Body of pancreas (tissue), 4 donors: ENCODE results near the gene WBP1L. TPM values are rescaled to one million over a fixed set of nuclear protein-coding genes. Genes with fewer than 3 reads are reported as not detected.
"Not testable (repeated sequence)": the region's sequence is repeated elsewhere in the genome, so short reads cannot be mapped to it uniquely, and the experiment has no call there.

Source experiments
- ATAC-seq: fragments of 150-250 bp; one replicate; pipeline ENCODE4 v1.9.1; 2016
- DNase-seq, 4 donors: peaks; one replicate each; pipeline ENCODE4 v3.0.0-alpha.2; 2019
- H3K27ac ChIP-seq, 4 donors: fragments of 200-600 bp; sonication (generic); 1 replicate in 3 of 4; 2 replicates in 1 of 4; pipeline versions ENCODE4 v1.5.1 to v1.6.1; 2016 to 2019; ENCODE audit warnings: mild to moderate bottlenecking in 1 of 4, mixed read lengths in 1 of 4, moderate library complexity in 1 of 4
- H3K27me3 ChIP-seq, 2 donors: fragments of 200-600 bp; sonication (generic); one replicate each; pipeline ENCODE4 v1.6.0; 2016; ENCODE audit warnings: mild to moderate bottlenecking in 1 of 2
- H3K36me3 ChIP-seq, 2 donors: fragments of 200-600 bp; sonication (generic); replicated peaks in 1 of 2; 2 replicates each; pipeline ENCODE4 v1.5.1; 2016; ENCODE audit warnings: low read depth in 2 of 2; ENCODE audit not compliant: insufficient read depth in 1 of 2
- H3K4me1 ChIP-seq: fragments of 200-600 bp; sonication (generic); one replicate; pipeline ENCODE4 v1.6.0; 2016
- H3K4me3 ChIP-seq, 2 donors: fragments of 200-600 bp; sonication (generic); 1 replicate in 1 of 2; 2 replicates in 1 of 2; pipeline ENCODE4 v1.5.1; 2016 to 2019
- H3K9me3 ChIP-seq, 3 donors: fragments of 200-600 bp; sonication (generic); 1 replicate in 2 of 3; 2 replicates in 1 of 3; pipeline ENCODE4 v1.5.1; 2016
- POLR2A ChIP-seq, 3 donors: fragments of 450-650 bp; IDR thresholded peaks; one replicate each; pipeline ENCODE4 v1.6.1; 2016; ENCODE audit warnings: antibody characterized with exemption in 3 of 3, mild to moderate bottlenecking in 2 of 3
- WGBS, 2 donors: methylation state at CpG; one replicate each; pipeline ENCODE4 v1.1.5; 2017; 5-methylcytosine and 5-hydroxymethylcytosine counted together
- intact Hi-C: fragments of 100-400 bp; cut with DNase I; formaldehyde crosslinking; loops from one replicate; pipeline ENCODE4 v1.15.1; 2023
- total RNA-seq, 2 donors: library from RNA; depleted of rRNA; stranded (reverse); fragments of >200 nt; gene quantifications; one replicate each; pipeline ENCODE4 v1.1.0, GENCODE V29; 2016
- TF ChIP-seq, protein P1 (sequence below), 7 experiments: fragments of 450-650 bp in 4 of 7; fragments of 200-600 bp in 3 of 7; sonication (generic) in 3 of 7; IDR thresholded peaks; one replicate each; pipeline ENCODE4 v1.5.1; 2016 to 2019; ENCODE audit warnings: antibody characterized with exemption in 7 of 7

The WBP1L gene
- total RNA-seq, 2 donors from 2014 or later: 30.6 to 55.4 TPM

DNA sequence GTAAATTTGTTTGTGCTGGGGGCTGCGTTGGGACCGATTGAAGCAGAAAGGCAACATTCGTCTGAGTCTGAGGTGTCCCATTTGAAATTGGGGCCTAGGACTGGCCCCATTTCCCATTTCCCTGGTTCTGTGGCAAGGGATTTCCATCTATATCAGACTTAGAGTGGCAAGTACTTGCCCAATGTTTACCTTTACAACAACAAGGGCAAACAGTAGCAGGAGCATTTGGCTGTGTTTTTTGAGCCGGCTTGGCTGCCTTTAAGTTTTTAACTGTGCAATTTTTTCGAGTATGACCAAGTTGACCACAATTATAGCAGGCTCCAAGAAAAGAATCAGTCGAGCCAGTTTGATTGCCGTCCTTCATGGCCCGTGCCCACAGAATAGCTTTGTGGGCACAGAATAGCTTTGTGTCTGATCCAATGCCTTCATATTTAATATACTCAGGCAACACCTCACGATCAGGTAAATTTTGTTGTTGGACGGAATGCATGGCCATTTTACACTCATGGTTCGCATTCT, 98.1 kb downstream of the WBP1L start:
- DNase-seq (no peak), ATAC-seq (no peak)
- WGBS, 2 donors: 58 to 63% methylated on average over 11 of the region's 11 CpGs
- peaks cover 15% of the 10 kb centered on the region for H3K4me1 ChIP-seq
- no peak for TF ChIP-seq POLR2A (IDR thresholded peaks at IDR 0.05)
- TF ChIP-seq, protein P1, sequence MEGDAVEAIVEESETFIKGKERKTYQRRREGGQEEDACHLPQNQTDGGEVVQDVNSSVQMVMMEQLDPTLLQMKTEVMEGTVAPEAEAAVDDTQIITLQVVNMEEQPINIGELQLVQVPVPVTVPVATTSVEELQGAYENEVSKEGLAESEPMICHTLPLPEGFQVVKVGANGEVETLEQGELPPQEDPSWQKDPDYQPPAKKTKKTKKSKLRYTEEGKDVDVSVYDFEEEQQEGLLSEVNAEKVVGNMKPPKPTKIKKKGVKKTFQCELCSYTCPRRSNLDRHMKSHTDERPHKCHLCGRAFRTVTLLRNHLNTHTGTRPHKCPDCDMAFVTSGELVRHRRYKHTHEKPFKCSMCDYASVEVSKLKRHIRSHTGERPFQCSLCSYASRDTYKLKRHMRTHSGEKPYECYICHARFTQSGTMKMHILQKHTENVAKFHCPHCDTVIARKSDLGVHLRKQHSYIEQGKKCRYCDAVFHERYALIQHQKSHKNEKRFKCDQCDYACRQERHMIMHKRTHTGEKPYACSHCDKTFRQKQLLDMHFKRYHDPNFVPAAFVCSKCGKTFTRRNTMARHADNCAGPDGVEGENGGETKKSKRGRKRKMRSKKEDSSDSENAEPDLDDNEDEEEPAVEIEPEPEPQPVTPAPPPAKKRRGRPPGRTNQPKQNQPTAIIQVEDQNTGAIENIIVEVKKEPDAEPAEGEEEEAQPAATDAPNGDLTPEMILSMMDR (IDR thresholded peaks at IDR 0.05): no peak
- no peaks in the 10 kb centered on the region for H3K36me3 ChIP-seq
- H3K9me3 ChIP-seq: no peaks in the 10 kb centered on the region
- no peak overlapping the region for H3K4me3 ChIP-seq
- H3K27me3 ChIP-seq: no peaks in the 10 kb centered on the region
- intact Hi-C loops: no loop called here
- H3K27ac ChIP-seq: no peak overlapping the region

DNA sequence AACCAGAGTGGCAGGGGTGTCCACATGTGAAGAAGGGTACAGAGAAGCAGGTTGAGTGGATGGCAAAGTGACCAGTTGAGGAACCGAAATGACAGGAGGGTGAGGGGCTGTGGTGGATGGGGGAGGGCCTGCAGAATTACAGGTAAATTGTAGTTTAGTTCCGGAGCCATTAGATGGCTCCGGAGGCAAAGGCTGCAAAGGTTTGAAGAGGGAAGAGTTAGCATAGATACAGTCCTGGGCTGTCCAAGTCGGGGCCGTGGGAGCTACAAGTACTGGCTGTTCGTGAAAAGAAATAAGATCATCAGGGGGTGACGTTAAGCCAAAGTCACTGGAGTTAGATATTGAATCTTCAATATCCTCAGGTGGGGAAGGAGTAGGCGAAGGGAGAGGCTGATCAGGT, 99.4 kb downstream of the WBP1L start:
- H3K27me3 ChIP-seq, H3K36me3 ChIP-seq, H3K27ac ChIP-seq, H3K4me3 ChIP-seq, ATAC-seq, H3K9me3 ChIP-seq, intact Hi-C loops, DNase-seq, H3K4me1 ChIP-seq: not testable (repeated sequence)
- WGBS, 2 donors: 69 to 72% methylated on average over 8 of the region's 8 CpGs

DNA sequence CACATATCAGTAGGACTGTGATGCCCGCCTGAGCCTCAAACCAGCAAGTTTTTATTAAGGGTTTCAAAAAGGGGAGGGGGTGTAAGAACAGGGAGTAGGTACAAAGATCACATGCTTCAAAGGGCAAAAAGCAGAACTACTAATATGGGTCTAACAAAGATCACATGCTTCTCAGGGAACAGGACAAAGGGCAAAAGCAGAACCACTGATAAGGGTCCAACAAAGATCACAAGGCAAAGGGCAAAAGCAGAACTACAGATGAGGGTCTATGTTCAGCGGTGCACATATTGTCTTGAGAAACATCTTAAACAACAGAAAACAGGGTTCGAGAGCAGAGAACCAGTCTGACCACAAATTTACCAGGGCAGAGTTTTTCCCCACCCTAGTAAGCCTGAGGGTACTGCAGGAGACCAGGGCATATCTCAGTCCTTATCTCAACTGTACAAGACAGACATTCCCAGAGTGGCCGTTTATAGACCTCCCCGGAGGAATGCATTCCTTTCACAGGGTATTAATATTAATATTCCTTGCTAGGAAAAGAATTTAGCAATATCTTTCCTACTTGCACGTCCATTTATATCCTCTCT, 100.5 kb downstream of the WBP1L start:
- 83 to 85% methylated on average over 6 of the region's 6 CpGs for WGBS, 2 donors

DNA sequence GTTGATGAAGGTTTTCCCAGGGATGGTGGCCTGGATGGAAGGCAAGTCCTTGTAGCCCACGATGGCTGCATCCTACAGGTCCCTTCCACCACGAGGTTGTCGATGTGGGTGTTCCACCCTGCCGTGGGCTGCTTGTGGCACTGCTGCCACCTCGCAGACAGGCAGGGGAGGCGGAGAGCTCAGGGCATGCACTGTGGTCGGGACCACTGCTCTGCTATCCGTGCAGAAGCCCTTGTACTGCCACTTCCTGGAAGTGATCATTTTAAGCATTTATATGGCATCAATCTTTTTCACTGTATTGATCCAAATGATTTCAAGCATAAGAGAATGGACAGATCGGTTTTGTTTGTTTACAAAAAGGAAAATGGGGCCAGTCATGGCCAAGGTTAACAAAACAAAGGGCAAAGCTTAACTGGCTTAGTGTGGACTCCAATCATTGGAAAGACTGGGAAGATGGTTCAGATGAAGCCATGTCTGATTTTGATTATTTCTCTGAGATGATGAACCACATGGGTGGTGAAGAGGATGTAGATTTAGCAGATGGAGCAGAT, 101.7 kb downstream of the WBP1L start:
- intact Hi-C loops: no loop called here
- DNase-seq (no peak), ATAC-seq (no peak)
- no peaks in the 10 kb centered on the region for H3K36me3 ChIP-seq
- H3K9me3 ChIP-seq: no peaks in the 10 kb centered on the region
- H3K4me3 ChIP-seq: no peak overlapping the region
- no peaks in the 10 kb centered on the region for H3K27me3 ChIP-seq
- TF ChIP-seq, protein P1 (IDR thresholded peaks at IDR 0.05): no peak
- TF ChIP-seq POLR2A (IDR thresholded peaks at IDR 0.05): no peak
- H3K4me1 ChIP-seq: peaks cover 5% of the 10 kb centered on the region
- 73 to 75% methylated on average over 8 to 9 of the region's 9 CpGs for WGBS, 2 donors
- H3K27ac ChIP-seq: no peak overlapping the region

More for the DNA sequence above, 100.5 kb downstream of the WBP1L start:
- H3K4me1 ChIP-seq, H3K4me3 ChIP-seq, H3K36me3 ChIP-seq, DNase-seq, H3K27me3 ChIP-seq, H3K27ac ChIP-seq, intact Hi-C loops, H3K9me3 ChIP-seq, ATAC-seq: not testable (repeated sequence)

DNA sequence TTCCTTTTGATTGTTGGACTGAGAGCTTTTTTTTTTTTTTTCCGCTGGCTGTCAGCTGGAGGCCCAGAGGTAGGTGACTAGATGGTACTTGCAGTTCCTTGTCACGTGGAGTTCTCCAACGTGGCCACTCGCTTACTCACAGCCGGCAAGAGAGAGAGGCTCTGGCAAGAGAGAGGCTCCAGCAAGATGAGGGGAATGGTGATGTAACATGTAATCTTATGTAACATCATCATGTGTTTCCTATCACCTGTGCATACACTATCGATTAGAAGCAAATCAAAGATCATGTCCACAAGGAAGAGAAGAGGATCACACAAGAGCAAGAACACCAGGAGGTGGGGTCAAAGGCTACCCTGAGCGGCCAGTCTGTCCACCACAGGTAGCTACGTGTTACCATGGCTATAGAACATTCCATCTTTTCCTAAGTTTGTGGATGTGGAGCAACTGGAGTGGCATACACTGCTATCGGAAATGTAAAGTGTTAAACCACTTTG, 106.3 kb downstream of the WBP1L start:
- no peaks in the 10 kb centered on the region for H3K27me3 ChIP-seq
- no peak for DNase-seq
- intact Hi-C loops: no loop called here
- no peak for ATAC-seq
- H3K36me3 ChIP-seq: no peaks in the 10 kb centered on the region
- 66 to 72% methylated on average over 9 of the region's 9 CpGs for WGBS, 2 donors
- no peaks in the 10 kb centered on the region for H3K9me3 ChIP-seq
- H3K4me3 ChIP-seq: no peak overlapping the region
- H3K27ac ChIP-seq: no peak overlapping the region
- peaks cover 2% of the 10 kb centered on the region for H3K4me1 ChIP-seq
- TF ChIP-seq, protein P1 (IDR thresholded peaks at IDR 0.05): no peak
- TF ChIP-seq POLR2A (IDR thresholded peaks at IDR 0.05): no peak

DNA sequence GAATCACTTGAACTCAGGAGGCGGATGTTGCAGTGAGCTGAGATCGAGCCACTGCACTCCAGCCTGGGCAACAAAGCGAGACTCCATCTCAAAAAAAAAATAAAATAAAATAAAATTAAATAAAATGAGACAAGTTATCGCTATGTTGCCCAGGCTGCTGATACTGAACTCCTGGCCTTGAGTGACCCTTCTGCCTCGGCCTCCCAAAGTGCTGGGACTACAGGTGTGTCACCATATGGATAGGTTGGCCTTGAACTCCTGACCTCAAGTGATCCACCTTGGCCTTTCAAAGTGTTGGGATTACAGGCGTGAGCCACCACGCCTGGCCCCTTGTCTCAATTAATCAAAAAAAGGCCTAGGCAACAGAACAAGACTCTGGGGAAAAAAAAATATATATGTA, 109.5 kb downstream of the WBP1L start:
- H3K36me3 ChIP-seq, H3K4me3 ChIP-seq, H3K27ac ChIP-seq, H3K9me3 ChIP-seq, ATAC-seq, H3K27me3 ChIP-seq, intact Hi-C loops, DNase-seq: not testable (repeated sequence)
- H3K4me1 ChIP-seq: peaks cover 13% of the 10 kb centered on the region
- WGBS, 2 donors: 78 to 84% methylated on average over 7 of the region's 7 CpGs

DNA sequence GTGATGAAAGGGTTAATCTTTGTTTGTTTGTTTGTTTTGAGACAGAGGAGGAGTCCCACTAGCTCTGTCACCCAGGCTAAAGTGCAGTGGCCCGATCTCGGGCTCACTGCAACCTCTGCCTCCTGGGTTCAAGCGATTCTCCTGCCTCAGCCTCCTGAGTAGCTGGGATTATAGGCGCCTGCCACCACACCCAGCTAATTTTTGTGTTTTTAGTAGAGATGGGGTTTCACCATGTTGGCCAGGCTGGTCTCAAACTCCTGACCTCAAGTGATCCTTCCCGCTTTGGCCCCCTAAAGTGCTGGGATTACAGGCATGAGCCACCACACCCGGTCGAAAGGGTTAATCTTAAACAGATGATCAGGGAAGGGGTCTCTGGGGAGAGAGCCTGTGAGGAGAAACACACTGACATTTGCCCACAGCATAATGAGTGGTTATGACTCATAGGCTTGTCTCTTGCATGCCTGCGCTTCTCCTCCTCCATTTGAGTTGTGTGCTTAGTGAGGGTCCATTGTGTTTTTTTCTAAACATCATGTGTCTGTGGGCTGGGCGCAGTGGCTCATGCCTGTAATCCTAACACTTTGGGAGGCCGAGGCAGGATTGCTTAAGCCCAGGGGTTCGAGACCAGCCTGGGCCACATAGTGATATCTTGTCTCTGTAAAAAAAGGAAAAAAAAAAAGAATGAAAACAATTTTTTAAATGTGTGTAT, 112.1 kb downstream of the WBP1L start:
- ATAC-seq: not testable (repeated sequence)
- DNase-seq: peak in 1 of 4 donors; percentile 32
- 79 to 81% methylated on average over 11 of the region's 11 CpGs for WGBS, 2 donors

More for the DNA sequence above, 112.1 kb downstream of the WBP1L start:
- H3K27me3 ChIP-seq, intact Hi-C loops, H3K4me3 ChIP-seq, H3K36me3 ChIP-seq, H3K9me3 ChIP-seq: not testable (repeated sequence)
- peak overlapping the region in 1 of 4 donors; percentile 21 for H3K27ac ChIP-seq
- H3K4me1 ChIP-seq: peaks cover 35% of the 10 kb centered on the region
